Renal cortical epithelial cell (primary cell): ENCODE data around the gene SRCAP. TPM values are rescaled to one million over a fixed set of nuclear protein-coding genes. Genes with fewer than 3 reads are reported as not detected.

ENCODE experiments used
- DNase-seq: peaks from one replicate; pipeline ENCODE4 v3.0.0-alpha.2; 2011; ENCODE audit warnings: low read depth
- total RNA-seq: library from RNA; depleted of rRNA; stranded (reverse); fragments of >200 nt; gene quantifications from 2 replicates; pipeline ENCODE4 v1.2.3, GENCODE V29; 2014

The SRCAP gene
- total RNA-seq, 1 donor from 2014 or later: 74.0 TPM

DNA sequence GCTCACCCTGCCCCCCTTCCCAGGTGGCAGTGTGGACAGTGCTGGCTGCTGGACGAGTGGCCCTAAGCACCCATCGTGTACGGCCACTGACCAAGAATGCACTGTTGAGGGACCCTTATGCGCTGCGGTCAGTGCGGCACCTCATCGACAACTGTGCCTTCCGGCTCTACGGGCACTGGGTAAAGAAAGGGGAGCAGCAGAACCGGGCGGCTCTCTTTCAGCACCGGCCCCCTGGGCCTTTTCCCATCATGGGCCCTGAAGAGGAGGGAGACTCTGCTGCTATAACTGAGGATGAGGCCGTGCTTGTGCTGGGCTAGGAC is 57.8 kb downstream of the SRCAP start:
- no peak for DNase-seq

DNA sequence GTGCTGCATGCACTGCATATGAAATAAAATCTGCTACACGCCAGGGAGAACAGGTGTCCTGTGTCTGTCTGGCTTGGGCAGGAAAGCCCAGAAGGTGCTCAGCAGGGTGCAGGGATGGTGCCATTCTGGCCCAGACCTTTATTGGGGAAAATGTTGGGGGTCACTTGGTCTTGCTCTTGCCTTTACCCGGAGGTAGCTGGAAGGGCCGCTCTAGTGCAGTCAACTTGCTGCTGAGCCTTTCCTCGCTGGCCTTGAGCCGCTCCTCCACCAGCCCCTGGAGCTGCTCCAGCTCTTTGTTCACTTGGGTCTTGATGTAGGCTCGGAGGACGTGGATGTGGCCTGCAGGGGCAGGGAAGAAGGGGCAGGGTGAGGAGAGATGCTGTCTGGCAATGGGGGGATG is 58.3 kb downstream of the SRCAP start:
- DNase-seq: no peak

DNA sequence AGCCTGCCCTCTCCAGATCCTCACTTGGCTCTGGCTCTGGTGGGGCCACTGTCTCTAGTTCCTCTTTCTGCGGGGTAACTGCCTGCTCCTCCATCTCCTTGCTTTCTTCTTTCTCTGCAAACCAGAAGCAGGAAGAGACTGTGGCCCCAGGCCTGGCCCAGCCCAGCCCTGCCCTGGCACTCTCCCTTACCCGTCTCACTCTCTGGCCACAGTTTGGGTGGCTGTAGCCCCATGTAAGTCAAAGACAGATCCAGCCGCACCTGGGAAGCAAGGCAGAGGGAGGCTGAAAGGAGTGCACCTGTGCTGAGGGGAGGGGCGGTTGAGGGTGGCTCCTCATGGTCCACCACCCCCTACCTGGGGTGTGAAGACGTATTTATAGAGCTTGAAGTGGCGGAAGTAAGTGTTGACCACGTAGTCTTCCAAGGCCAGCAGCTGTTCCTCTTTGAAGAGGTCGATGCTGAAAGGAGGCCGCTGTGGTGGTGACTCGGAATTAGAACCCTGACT is 60.1 kb downstream of the SRCAP start:
- DNase-seq: no peak

DNA sequence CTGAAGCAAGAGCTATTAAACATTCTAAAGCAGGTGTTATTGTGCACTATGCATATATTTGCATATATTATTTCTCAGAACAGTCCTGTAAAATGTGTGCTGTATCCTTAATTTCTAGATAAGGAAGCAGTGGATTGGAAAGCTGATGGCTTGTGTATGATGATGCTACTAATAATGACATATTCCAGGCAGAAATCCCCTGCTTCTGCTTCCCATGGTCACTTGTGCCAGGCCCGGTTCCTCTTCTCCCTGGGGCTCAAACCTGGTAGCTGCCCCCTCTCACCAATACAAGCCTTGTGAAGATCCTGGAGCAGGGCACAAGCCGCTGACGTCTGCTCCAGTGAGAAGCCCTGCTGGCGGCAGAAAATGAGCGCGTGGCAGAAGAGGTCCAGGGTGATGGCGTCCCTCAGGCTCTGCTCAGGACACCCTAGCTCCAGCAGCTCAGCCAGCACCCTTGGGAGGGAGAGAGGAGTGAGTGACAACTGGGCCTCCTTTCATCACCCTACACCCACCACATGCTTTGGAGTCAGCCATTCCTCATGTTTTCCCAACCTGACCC is 61.1 kb downstream of the SRCAP start:
- DNase-seq: no peak

DNA sequence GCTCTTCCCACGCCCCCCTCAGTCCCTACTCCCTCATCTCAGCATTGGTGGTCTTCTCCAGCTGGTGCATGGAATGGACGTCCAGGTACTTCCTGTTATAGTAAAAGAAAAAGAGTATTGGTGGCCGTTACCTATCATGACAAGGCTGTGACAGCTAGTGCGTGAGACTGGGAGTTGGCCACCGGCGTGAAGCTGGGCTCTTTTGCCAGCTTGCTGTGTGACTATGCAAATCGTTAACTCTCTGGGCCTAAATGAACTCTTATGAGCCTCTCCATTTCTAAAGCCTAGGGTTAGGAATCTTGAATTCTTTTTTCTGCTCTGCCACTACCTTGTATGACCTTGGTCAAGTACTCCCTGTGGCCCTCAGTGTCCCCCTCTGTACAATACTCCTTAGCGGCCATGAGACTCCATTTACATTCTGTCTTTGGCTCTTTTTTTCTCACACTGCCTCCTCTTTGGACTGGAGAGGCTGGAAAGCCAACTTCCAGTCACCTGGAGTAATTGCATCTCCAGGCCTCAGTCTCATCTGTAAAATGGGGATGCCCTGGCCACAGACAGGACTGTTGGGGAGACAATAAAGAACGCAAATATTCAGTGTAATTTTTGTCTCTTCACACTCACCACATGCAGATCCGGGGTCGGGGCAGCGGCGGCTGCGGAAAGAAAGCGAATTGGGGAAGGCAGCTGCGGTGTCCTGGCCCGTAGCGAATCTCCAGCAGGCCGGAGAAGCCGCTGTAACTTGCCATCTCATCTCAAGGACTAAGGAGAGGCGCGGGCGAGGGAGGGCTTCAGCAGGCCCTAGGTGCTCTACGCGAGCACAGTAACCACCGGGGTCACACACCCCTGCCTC is 61.8 kb downstream of the SRCAP start:
- no peak for DNase-seq

DNA sequence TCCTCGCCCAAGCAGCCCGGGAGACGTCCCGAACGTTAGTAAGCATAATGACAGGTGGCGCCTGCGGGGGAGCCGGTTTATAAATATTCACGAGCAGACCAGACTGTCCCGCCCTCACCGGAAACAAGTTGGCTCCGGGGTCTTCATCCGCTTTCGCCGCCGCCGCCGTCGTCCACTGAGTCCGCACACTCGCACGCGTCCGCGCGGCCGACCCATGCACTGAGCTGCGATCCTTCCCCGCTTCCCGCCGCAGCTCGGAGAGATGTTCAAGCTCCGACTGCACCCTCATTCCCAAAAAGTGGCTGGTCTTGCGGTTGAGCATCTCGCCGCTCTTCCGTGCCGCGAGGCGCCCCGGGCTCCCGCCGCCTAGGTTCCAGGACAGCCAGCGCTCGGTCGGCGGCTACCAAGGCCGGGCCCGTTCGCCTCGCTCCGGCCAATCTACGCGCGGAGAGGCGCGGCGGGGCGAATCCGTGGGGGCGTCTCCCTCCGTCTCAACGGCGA is 62.5 kb downstream of the SRCAP start:
- DNase-seq: peak; percentile 15

DNA sequence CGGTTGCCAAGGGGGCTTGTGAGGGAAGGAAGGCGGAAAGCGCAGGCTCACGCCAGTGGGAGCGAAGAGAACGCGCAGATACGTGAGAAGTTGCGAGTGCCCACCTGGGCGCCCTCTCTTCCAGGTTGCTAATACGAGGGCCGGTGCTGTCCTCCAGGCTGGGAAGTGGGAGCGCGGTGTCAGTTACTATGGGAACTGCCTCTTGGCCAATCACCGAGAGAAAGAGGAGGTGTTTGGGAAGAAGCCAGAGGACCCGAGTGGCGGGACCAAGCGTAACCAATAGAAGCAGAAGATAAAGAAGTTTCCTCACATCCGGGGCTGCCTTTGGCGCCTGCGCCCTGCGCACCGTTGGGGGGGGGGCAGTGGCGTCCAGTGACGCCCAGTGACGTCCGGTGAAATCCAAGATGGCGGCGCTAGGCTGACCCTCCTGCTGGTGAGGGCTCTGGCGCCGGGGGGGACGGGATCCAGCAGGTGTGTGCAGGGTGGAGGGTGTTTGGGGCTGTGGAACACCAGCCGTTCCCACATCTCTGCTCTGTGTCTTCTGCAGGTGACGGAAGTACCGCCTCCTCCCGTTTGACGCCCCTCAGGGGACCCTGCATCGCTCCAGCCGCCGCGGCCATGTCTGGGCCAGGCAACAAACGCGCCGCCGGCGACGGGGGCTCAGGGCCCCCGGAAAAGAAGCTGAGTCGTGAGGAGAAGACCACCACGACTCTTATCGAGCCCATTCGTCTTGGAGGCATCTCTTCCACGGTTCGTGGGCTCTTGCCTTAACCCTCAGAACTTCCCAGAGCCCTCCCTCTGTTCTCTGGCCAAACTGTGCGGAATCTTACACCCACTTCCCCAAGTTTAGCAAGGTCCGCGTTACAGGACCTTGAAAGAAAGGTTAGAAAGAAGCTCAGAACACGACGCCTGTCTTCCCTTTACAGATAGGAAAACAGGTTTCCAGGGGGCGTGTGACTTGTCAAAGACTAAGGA is 63.2 kb downstream of the SRCAP start, which contains the start of the genes CFAP119 and RNF40:
TSS of gene CFAP119 (minus strand) at position 135 of the 975 bp plus-strand sequence. CDS start 314 bp downstream, outside the sequence.
TSS of gene RNF40 (plus strand) at position 395 of the 975 bp plus-strand sequence. CDS start at position 619, 224 bp downstream.
- peak; percentile 98 for DNase-seq

DNA sequence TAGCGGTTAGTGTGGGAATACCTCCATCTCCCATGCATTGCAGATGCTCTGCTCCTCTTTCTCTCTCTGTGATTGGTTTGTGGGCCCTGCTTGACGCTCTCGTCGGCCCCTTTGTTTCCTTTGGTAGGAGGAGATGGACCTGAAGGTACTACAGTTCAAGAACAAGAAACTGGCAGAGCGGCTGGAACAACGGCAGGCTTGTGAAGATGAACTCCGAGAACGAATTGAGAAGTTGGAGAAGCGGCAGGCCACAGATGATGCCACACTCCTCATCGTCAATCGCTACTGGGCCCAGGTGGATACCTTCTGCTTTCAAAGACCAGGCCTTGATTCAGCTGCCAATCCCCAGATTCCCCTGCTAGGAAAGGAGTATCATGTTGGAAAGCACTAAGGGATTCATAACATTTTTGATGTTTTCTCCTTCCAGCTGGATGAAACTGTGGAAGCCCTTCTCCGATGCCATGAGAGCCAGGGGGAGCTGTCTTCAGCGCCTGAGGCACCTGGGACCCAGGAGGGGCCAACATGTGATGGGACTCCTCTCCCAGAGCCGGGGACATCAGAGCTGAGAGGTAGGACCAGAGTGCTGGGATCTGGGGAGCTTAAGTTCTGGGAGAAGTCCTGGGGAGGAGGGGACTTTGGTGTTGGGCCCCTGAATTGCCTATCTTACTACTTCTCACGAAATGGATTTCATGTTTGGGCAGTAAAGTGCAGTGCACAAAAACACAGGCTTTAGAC is 64.2 kb downstream of the SRCAP start:
- DNase-seq: no peak

DNA sequence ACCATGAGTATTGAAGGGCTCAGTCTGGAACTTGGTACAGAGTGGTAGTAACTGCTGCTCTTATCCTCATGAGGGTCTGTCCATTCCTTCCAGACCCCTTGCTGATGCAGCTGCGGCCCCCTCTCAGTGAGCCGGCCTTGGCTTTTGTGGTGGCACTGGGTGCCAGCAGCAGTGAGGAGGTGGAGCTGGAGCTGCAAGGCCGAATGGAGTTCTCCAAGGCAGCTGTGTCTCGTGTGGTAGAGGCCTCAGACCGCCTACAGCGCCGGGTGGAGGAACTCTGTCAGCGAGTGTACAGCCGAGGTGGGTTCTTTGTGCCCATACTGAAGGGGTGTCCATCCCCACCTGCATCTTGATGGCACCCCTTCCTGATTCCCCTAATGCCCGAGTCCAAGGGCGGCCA is 65.1 kb downstream of the SRCAP start:
- DNase-seq: no peak

DNA sequence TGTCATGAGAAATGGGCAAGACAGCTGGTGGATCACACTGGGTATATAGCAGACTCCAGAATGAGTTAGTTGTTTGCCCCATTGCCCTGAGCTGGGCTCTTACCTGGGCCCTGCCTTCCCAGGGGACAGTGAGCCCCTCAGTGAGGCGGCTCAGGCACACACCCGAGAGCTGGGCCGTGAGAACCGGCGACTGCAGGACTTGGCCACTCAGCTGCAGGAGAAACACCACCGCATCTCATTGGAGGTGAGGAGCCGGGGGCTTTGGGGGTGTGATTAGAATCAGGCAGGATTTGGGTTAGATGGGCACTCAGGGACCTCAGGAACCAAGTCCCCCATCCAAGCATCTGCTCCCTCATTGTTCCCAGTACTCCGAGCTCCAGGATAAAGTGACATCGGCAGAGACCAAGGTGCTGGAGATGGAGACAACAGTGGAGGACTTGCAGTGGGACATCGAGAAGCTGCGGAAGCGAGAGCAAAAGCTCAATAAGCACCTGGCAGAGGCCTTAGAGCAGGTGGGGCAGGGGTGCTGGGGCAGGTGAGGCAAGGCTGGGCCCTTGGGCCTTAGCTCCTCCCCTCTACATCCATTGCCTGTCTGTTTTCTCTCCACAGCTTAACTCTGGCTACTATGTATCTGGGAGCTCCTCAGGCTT is 66.0 kb downstream of the SRCAP start:
- no peak for DNase-seq

DNA sequence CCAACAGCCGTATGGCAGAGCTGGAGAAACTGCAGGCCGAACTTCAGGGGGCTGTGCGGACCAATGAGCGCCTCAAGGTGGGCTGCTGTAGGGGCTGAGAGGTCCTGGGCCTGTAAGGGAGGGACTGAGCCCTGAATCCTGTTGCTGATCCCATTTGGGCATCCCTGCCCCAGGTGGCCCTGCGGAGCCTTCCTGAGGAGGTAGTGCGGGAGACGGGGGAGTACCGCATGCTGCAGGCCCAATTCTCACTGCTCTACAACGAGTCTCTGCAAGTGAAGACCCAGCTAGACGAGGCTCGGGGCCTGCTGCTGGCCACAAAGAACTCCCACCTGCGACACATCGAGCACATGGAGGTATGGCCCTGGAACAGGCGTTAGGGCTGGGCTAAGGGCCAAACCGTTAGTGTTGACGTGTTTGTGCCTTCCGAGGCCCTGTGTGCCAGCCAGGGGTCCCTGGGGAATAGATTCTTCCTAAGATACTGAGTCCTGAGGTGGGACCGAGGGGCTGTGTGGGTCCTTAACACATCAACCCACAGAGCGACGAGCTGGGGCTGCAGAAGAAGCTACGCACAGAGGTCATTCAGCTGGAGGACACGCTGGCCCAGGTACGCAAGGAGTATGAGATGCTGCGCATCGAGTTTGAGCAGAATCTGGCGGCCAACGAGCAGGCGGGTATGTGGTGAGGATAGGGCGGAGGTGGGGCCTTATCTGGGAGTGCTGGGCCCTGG is 67.4 kb downstream of the SRCAP start:
- no peak for DNase-seq

DNA sequence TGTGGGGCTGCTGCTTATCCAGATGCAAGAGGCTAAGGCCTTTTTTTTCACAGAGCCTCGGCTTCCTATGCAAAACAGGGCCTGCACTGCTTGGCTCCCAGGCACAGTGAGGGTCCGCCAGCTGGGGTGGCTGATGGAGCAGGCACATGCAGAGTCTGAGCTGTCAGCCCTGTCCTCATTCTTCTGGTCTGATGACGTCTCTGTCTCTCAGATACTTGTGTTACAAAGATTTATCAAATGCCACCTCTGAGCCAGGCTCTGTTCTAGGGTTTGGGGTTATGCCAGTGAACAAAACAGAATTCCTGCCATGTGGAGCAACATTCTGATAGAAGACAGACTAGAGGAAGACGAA is 67.9 kb downstream of the SRCAP start:
- DNase-seq: no peak

DNA sequence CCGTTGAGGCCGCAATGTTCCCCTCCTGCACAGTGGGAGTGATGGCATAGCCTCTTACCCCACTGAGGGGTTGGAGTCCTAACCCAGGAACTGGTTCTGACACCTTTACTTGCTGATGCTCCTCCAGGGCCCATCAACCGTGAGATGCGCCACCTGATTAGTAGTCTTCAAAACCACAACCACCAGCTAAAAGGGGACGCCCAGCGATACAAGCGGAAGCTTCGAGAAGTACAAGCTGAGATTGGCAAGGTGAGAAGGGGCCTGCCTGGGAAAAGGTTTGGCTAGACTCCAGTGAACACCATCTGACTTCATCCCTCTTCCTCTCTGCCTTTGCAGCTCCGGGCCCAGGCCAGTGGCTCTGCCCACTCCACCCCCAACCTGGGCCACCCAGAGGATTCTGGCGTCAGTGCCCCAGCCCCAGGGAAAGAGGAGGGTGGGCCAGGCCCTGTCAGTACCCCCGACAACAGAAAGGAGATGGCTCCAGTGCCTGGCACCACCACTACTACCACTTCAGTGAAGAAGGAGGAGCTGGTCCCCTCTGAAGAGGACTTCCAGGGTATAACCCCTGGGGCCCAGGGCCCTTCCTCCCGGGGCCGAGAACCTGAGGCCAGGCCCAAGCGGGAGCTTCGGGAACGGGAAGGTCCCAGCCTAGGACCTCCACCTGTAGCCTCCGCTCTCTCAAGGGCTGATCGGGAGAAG is 68.9 kb downstream of the SRCAP start:
- no peak for DNase-seq

DNA sequence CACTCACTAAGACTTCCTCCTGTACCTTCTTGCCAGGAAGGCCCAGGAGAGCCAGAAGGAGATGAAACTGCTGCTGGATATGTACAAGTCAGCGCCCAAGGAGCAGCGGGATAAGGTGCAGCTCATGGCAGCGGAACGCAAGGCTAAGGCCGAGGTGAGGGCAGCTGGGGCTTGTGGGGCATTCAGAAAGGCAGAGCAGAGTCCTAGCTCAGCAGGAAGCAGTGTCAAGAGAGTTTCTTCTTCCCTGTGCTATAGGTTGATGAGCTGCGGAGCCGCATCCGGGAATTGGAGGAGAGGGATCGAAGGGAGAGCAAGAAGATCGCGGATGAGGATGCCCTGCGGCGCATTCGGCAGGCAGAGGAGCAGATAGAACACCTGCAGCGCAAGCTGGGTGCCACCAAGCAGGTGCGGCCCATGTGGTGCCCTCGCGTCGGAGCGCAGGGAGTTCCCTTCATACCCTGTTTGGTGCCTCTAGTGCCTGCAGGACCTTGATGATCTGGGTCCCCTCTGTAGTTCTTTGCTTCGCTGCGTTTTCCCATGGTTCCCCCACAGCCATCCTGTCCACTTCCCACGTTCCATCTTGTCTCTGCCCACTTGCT is 69.7 kb downstream of the SRCAP start:
- DNase-seq: no peak

DNA sequence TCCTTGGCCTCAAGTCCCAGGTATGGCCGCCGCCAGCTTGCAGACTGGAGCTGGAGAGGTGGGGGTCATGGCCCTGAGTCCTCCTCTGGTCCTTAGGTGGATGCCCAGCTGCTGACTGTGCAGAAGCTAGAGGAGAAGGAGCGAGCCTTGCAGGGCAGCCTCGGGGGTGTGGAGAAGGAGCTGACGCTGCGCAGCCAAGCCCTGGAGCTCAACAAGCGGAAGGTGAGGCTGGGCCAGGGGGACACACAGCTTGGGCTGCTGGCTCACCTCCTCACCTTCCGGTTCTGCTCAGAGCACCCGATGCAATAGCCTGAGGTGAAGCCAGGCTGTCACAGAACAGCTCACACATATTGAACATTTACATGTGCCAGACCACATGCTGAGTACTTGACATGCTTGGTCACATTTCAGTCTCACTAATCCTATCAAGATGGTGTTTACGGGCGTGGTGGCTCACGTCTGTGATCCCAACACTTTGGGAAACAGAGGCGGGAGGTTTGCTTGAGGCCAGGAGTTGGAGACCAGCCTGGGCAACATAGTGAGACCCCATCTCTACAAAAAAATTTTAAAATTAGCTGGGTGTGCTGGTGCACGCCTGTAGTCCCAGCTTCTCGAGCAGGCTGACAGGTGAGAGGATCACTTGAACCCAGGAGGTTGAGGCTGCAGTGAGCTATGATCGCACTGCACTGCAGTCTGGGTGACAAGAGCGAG is 70.6 kb downstream of the SRCAP start:
- no peak for DNase-seq

DNA sequence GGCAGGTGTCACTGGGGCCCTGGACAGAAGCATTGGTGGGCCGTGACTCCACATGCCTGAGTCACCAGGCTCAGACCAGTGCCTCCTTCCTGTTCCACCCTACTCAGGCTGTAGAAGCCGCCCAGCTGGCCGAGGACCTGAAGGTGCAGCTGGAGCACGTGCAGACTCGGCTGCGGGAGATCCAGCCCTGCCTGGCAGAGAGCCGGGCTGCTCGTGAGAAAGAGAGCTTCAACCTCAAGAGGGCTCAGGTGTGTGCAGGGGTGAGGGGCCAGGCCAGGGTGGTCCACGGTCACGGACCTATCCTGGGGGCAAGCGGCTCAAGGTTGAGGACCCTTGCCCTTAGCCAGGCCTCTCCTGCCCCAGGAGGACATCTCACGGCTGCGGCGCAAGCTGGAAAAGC is 72.8 kb downstream of the SRCAP start:
- no peak for DNase-seq

DNA sequence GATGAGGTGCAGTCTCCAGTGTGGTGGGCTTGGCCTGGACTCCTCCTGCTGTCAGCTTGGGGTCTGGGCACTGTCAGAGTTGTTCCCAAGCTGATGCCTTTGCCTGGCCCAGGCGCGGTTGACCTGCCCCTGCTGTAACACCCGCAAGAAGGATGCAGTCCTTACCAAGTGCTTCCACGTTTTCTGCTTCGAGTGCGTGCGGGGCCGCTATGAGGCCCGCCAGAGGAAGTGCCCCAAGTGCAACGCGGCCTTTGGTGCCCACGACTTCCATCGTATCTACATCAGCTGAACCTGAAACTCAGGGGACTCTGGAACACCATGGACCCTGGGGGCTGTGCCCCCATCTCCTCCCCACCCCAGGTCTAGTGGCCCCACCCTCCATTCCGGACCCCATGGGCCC is 74.9 kb downstream of the SRCAP start:
- no peak for DNase-seq

DNA sequence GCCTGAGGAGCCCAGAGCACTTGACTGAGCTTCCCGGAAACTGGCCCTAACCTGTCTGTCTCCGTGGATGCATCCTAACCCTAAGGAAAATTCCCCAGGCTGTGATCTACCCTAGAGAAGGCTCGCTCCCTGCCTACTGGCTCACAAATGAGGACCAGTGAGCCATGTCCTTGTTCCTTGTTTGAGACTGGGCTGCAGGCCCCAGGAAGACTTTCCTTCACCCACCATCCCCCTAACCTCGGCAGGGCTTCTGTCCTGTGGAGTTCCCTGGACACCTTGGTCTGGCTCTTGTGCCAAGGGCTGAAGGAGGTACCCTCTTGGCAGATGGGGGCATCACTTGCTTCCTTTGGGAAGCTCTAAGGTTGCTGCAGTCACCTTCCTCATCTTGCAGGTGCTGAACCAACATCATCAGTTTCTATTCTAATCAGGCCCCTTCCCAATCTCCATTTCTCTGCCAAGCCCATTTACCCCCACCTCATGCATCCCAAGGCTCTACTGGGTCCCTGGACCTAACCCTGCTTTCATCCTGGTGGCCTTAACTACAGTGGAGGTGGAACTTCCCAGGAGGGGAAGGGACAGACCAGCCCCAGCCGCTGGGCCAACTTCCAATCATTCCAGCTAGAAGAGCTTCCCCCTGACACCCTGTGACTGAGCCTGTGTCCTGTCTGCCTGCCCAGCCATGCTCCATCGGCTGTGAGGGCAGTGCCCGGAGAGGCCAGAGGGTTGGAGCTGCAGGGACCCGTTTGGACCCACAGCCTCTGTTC is 75.6 kb downstream of the SRCAP start:
- no peak for DNase-seq
